VCaP (cell line): Measurements from ENCODE around the gene SARM1.
"Not testable (repeated sequence)": the region's sequence is repeated elsewhere in the genome, so short reads cannot be mapped to it uniquely, and the experiment has no call there.

Experiments
- H3K27ac ChIP-seq: fragments of 450-650 bp; 2 replicates; pipeline ENCODE4 v1.5.1; 2017
- TF ChIP-seq, protein P1 (sequence below): fragments of 450-650 bp; conservative IDR thresholded peaks from 2 replicates; pipeline ENCODE4 v1.5.1; 2017; ENCODE audit warnings: mild to moderate bottlenecking, moderate library complexity

Gene SARM1

DNA sequence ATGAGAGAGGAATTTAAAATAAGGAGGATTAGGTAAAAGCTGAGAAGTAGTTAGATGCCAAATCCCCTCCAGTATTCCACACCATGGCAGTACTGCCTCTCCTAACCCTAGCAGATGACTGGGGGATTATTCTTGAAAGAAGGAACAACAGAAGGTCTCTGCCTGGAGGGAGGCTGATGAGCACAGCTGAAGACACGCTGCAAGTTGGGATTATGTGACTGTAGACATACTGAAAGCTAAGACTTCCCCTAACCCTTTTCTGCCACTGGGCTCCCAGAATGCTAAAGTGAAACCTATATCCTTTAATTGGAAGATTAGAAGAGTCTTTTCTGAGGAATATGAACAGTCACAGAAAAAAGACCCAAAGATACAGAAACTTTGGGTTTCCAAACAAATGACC lies 62.2 kb downstream of the SARM1 start:
- no peak overlapping the region for H3K27ac ChIP-seq
- TF ChIP-seq, protein P1, sequence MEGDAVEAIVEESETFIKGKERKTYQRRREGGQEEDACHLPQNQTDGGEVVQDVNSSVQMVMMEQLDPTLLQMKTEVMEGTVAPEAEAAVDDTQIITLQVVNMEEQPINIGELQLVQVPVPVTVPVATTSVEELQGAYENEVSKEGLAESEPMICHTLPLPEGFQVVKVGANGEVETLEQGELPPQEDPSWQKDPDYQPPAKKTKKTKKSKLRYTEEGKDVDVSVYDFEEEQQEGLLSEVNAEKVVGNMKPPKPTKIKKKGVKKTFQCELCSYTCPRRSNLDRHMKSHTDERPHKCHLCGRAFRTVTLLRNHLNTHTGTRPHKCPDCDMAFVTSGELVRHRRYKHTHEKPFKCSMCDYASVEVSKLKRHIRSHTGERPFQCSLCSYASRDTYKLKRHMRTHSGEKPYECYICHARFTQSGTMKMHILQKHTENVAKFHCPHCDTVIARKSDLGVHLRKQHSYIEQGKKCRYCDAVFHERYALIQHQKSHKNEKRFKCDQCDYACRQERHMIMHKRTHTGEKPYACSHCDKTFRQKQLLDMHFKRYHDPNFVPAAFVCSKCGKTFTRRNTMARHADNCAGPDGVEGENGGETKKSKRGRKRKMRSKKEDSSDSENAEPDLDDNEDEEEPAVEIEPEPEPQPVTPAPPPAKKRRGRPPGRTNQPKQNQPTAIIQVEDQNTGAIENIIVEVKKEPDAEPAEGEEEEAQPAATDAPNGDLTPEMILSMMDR, result no peak

DNA sequence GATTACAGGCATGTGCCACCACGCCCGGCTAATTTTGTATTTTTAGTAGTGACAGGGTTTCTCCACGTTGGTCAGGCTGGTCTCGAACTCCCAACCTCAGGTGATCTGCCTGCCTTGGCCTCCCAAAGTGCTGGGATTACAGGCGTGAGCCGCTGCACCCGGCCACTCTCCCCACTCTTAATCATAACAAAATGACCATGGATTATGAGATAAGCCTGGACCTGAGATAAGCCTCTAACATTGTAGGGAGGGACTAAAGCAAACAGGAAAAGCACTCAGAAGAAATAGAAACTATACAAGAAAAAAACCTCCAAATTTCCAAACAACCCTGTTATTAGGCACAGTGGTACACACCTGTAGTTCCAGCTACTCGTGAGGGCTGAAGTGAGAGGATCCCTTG lies 62.8 kb downstream of the SARM1 start:
- H3K27ac ChIP-seq, result not testable (repeated sequence)

GRCh38 chr17:28443901-28444638 lies 72.6 kb downstream of the SARM1 start:
- TF ChIP-seq, protein P1, result no peak
- no peak overlapping the region for H3K27ac ChIP-seq

DNA sequence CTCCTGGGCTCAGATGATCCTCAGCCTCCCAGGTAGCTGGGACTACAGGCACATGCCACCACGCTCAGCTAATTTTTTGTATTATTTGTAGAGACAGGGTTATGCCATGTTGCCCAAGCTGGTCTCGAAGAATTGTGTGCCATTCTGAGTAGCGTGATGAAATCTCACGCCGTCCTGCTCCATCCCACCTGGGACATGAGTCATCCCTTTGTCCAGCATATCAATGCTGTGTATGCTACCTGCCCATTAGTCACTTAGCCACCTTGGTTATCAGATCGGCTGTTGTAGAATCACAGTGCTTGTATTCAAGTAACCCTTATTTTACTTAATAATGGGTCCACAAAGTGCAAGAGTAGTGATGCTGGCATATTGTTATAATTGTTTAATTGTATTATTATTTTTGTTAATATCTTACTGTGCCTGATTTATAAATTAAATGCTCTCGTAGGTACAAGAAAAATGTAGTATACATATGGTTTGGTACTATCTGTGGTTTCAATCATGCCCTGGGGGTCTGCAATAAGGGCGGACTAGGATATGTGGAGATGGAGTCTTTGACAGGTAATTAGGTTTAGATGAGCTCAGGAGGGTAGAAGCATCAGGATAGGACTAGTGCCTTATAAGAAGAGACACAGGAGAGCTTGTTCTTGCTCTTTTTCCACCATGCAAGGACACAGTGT lies 75.4 kb downstream of the SARM1 start:
- no peak overlapping the region for H3K27ac ChIP-seq
- TF ChIP-seq, protein P1, result no peak

GRCh38 chr17:28447396-28447760 lies 75.9 kb downstream of the SARM1 start:
- no peak overlapping the region for H3K27ac ChIP-seq
- TF ChIP-seq, protein P1, result no peak

DNA sequence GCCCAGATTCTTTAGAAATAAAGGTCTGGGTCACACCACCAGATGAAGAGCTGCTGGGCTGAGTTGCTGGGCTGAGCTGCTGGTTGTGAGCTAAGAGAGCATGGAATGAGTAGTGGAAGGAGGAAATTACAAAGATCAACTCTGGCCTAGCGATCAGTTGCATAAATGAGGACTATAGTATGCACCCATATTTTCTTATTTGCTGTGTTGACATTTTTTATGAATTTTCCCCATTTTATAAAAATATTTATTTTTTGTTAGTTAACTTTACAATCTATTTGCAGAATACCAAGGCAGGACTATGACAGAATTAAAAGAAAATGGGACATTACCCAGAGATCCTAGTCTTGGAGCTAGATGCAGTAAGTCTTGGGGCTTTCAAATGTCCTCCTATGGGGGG lies 78.4 kb downstream of the SARM1 start:
- no peak overlapping the region for H3K27ac ChIP-seq
- TF ChIP-seq, protein P1, result no peak
